Lower lobe of right lung (tissue), 2 donors: ENCODE data around the gene TMEM97. TPM values are rescaled to one million over a fixed set of nuclear protein-coding genes. Genes with fewer than 3 reads are reported as not detected.

ENCODE experiments used
- ATAC-seq, 2 donors: fragments of 200-7000 bp; cut with Tn5 transposase; one replicate each; pipeline ENCODE4 v1.9.1; 2020 to 2022; ENCODE audit warnings: mild to moderate bottlenecking in 2 of 2, moderate library complexity in 2 of 2
- DNase-seq: peaks from one replicate; pipeline ENCODE4 v3.0.0-alpha.2; 2020
- H3K27ac ChIP-seq: fragments of 200-600 bp; one replicate; pipeline ENCODE4 v1.8.0; 2022
- H3K27me3 ChIP-seq: fragments of 200-600 bp; one replicate; pipeline ENCODE4 v1.8.0; 2022; ENCODE audit warnings: low read depth
- H3K36me3 ChIP-seq: fragments of 200-600 bp; one replicate; pipeline ENCODE4 v1.8.0; 2022; ENCODE audit warnings: mild to moderate bottlenecking
- H3K4me1 ChIP-seq: fragments of 200-600 bp; one replicate; pipeline ENCODE4 v1.8.0; 2022
- H3K4me3 ChIP-seq: fragments of 200-600 bp; one replicate; pipeline ENCODE4 v1.8.0; 2022; ENCODE audit warnings: mild to moderate bottlenecking
- H3K9me3 ChIP-seq: fragments of 200-600 bp; one replicate; pipeline ENCODE4 v1.8.0; 2022
- CTCF ChIP-seq: fragments of 200-600 bp; IDR thresholded peaks from one replicate; pipeline ENCODE4 v1.8.0; 2022; ENCODE audit warnings: antibody characterized with exemption, mild to moderate bottlenecking
- intact Hi-C: fragments of 100-400 bp; cut with DNase I; formaldehyde crosslinking; loops from one replicate; pipeline ENCODE4 v1.11.0; 2022
- total RNA-seq: library from RNA; stranded (reverse); fragmentation: NEBNext Ultra II Directional; extraction: Animal tissue kit (Norgen Biotek cat#: 25700); gene quantifications from one replicate; pipeline ENCODE4 v1.2.1, GENCODE V29; 2021
- donor health status: DM: no; HTN: yes; CAD: no; lungs with severe emphysema.

TMEM97 gene
- total RNA-seq, 1 donor from 2014 or later = 51.5 TPM

- no peak for TF ChIP-seq CTCF
- H3K9me3 ChIP-seq = no peaks in the 10 kb centered on the region
- no peak for ATAC-seq
- H3K36me3 ChIP-seq = peaks cover 61% of the 10 kb centered on the region
- intact Hi-C loops = no loop called here
- peaks cover 39% of the 10 kb centered on the region for H3K4me1 ChIP-seq
- no peaks in the 10 kb centered on the region for H3K27me3 ChIP-seq
- DNase-seq = no peak
- no peak overlapping the region for H3K27ac ChIP-seq
- no peak overlapping the region for H3K4me3 ChIP-seq
Measured at GRCh38 chr17:28340374-28340773, 21.4 kb downstream of the TMEM97 start.

- no peak for DNase-seq
- H3K27me3 ChIP-seq = no peaks in the 10 kb centered on the region
Measured at GRCh38 chr17:28341516-28341915, 22.5 kb downstream of the TMEM97 start.

GRCh38 chr17:28342313-28342712, 23.3 kb downstream of the TMEM97 start:
- peaks cover 80% of the 10 kb centered on the region for H3K36me3 ChIP-seq
- TF ChIP-seq CTCF = no peak
- no peaks in the 10 kb centered on the region for H3K27me3 ChIP-seq
- peaks cover 45% of the 10 kb centered on the region for H3K4me1 ChIP-seq
- no peak for DNase-seq
- no peak overlapping the region for H3K27ac ChIP-seq
- no peaks in the 10 kb centered on the region for H3K9me3 ChIP-seq
- H3K4me3 ChIP-seq = no peak overlapping the region
- ATAC-seq = no peak
- intact Hi-C loops = no loop called here

More at GRCh38 chr17:28341516-28341915, 22.5 kb downstream of the TMEM97 start:
- Histone ChIP-seq H3K9me3 (no peaks in the 10 kb centered on the region), H3K4me1 (peaks cover 45% of the 10 kb centered on the region), H3K27ac (no peak overlapping the region), H3K4me3 (no peak overlapping the region), H3K36me3 (peaks cover 73% of the 10 kb centered on the region)
- TF ChIP-seq CTCF = no peak
- intact Hi-C loops = no loop called here
- no peak for ATAC-seq

- no peak for DNase-seq
- intact Hi-C loops = no loop called here
- Histone ChIP-seq H3K27me3 (no peaks in the 10 kb centered on the region), H3K9me3 (no peaks in the 10 kb centered on the region), H3K4me1 (peaks cover 36% of the 10 kb centered on the region), H3K36me3 (peaks cover 92% of the 10 kb centered on the region), H3K4me3 (no peak overlapping the region), H3K27ac (no peak overlapping the region)
- no peak for ATAC-seq
- no peak for TF ChIP-seq CTCF
Measured at GRCh38 chr17:28343491-28343932, 24.5 kb downstream of the TMEM97 start.

- no peaks in the 10 kb centered on the region for H3K27me3 ChIP-seq
- H3K36me3 ChIP-seq = peaks cover 97% of the 10 kb centered on the region
- no peak overlapping the region for H3K27ac ChIP-seq
- ATAC-seq = no peak
- TF ChIP-seq CTCF = no peak
- intact Hi-C loops = no loop called here
- DNase-seq = no peak
- H3K4me1 ChIP-seq = peaks cover 31% of the 10 kb centered on the region
- H3K4me3 ChIP-seq = no peak overlapping the region
- H3K9me3 ChIP-seq = no peaks in the 10 kb centered on the region
Measured at GRCh38 chr17:28344011-28344410, 25.0 kb downstream of the TMEM97 start.

- Histone ChIP-seq H3K4me1 (peaks cover 27% of the 10 kb centered on the region), H3K36me3 (peaks cover 100% of the 10 kb centered on the region), H3K27me3 (no peaks in the 10 kb centered on the region), H3K4me3 (no peak overlapping the region), H3K9me3 (no peaks in the 10 kb centered on the region), H3K27ac (no peak overlapping the region)
- TF ChIP-seq CTCF = no peak
- ATAC-seq = no peak
- DNase-seq = no peak
- intact Hi-C loops = no loop called here
Measured at GRCh38 chr17:28344435-28344901, 25.5 kb downstream of the TMEM97 start.
